ENCODE data around the gene ZBTB9.

- TF ChIP-seq CTCF (conservative IDR thresholded peaks at IDR 0.05; ENCODE audit: low read length), result no peak
- no peak for TF ChIP-seq EZH2phosphoT487 (IDR thresholded peaks at IDR 0.05; ENCODE audit: borderline replicate concordance)
These were observed 3.9 kb upstream of the ZBTB9 start for GRCh38 chr6:33450434-33450833.
